ENCODE results near the gene COLQ. TPM values are rescaled to one million over a fixed set of nuclear protein-coding genes. Genes with fewer than 3 reads are reported as not detected.

The COLQ gene
- polyA plus RNA-seq, 1 experiment, result 1.6 TPM

DNA sequence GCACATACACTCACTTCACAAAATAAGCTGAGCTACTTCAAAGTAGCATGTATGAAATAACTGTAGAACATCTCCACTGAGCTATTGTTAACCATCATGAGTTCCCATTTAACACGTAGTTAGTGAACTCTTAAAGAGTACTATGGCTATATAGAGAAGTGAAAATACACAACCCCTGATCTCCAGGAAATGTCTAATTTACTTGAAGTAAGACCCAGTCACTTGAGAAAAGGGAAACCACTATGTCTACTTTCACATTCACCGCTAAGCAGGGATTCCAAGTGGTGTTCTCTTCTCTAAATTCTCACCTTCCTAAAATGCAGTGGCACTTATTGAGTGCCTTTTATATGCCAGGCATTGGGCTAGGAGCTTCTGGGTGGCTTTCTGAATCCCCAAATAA lies 35.0 kb upstream of the COLQ start:
- peaks cover 3% of the 10 kb centered on the region; the same call in 1 of the 2 replicates for H3K36me3 ChIP-seq (ENCODE audit: control insufficient read depth, insufficient read depth, low read length)
- TF ChIP-seq, protein P1, sequence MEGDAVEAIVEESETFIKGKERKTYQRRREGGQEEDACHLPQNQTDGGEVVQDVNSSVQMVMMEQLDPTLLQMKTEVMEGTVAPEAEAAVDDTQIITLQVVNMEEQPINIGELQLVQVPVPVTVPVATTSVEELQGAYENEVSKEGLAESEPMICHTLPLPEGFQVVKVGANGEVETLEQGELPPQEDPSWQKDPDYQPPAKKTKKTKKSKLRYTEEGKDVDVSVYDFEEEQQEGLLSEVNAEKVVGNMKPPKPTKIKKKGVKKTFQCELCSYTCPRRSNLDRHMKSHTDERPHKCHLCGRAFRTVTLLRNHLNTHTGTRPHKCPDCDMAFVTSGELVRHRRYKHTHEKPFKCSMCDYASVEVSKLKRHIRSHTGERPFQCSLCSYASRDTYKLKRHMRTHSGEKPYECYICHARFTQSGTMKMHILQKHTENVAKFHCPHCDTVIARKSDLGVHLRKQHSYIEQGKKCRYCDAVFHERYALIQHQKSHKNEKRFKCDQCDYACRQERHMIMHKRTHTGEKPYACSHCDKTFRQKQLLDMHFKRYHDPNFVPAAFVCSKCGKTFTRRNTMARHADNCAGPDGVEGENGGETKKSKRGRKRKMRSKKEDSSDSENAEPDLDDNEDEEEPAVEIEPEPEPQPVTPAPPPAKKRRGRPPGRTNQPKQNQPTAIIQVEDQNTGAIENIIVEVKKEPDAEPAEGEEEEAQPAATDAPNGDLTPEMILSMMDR (IDR thresholded peaks at IDR 0.05; ENCODE audit: insufficient read depth, low read depth, low read length), result no peak
- H3K27me3 ChIP-seq (ENCODE audit: control insufficient read depth, insufficient read depth, low read length), result no peaks in the 10 kb centered on the region
- no peak overlapping the region for H3K4me3 ChIP-seq (ENCODE audit: low read depth, low read length)
- ChIA-PET CTCF (interaction anchor here (0.5 to 2.8 kb wide), 14 partner anchors 8 to 449 kb away, joined by 3 to 13 read pairs (median 4); partner anchors contain the start of genes CAPN7, EAF1 and METTL6), POLR2A (no interaction called here)
- DNase-seq (ENCODE audit: low read depth), result no peak

DNA sequence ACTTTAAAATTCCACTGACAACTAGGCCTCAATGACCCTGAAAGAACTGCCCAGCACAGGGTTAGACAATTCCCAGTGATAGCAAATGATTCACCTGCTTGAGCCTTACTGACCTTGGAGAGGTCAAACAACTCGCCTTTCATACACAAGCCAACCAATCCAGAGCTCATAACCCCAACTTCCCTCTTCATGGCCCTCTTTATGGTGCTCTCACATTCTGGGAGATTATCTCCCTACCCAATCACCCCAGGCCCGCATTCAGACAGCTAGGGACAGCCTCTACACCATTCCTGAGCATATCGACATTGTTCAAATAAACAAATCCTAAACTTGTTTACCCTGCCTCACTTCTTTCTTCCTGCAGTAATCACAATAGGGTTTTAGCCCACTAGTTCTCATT lies 32.2 kb upstream of the COLQ start:
- H3K27me3 ChIP-seq (ENCODE audit: control insufficient read depth, insufficient read depth, low read length), result no peaks in the 10 kb centered on the region
- DNase-seq (ENCODE audit: low read depth), result no peak
- H3K4me3 ChIP-seq (ENCODE audit: low read depth, low read length), result no peak overlapping the region
- CTCF ChIA-PET, result no interaction called here
- TF ChIP-seq, protein P1 (IDR thresholded peaks at IDR 0.05; ENCODE audit: insufficient read depth, low read depth, low read length), result no peak
- peaks cover 3% of the 10 kb centered on the region; the same call in 1 of the 2 replicates for H3K36me3 ChIP-seq (ENCODE audit: control insufficient read depth, insufficient read depth, low read length)
- POLR2A ChIA-PET, result no interaction called here

DNA sequence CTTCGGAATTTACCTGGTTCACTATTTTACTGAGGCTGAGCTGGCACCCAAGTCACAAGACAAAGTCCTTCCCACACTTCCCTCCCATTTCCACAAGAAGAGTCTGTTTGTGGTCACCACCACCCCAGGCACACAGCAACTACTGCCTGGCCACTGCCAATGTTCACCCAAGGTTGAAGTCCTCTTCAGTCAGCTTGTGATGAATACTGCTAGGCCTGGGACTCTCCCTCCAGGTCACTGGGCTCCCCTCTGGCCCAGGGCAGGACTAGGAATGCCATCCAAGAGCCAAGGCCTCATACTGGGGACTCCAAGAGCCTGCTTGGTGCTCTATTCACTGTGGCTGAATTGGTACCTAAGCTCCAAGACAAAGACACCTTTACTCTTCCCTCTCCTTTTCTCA lies 30.4 kb upstream of the COLQ start:
- CTCF ChIA-PET, result no interaction called here
- POLR2A ChIA-PET, result no interaction called here

DNA sequence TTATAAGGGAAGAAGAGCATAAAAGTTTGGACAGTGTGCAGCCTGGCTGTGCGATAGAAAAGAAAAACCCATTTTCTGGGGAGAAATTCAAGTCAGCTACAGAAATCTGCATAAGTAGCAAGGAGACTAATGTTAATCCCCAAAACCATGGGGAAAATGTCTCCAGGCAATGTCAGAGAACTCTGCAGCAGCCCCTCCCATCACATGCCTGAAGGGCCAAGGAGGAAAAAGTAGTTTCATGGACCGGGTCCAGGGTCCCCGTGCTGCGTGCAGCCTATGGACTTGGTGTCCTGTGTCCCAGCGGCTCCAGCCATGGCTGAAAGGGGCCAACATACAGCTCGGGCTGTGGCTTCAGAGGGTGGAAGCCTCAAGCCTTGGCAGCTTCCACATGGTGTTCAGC lies 28.3 kb upstream of the COLQ start:
- CTCF ChIA-PET, result no interaction called here

More for the DNA sequence above, 30.4 kb upstream of the COLQ start:
- no peak overlapping the region for H3K4me3 ChIP-seq (ENCODE audit: low read depth, low read length)
- no peak for DNase-seq (ENCODE audit: low read depth)
- no peaks in the 10 kb centered on the region for H3K27me3 ChIP-seq (ENCODE audit: control insufficient read depth, insufficient read depth, low read length)
- peaks cover 3% of the 10 kb centered on the region; the same call in 1 of the 2 replicates for H3K36me3 ChIP-seq (ENCODE audit: control insufficient read depth, insufficient read depth, low read length)
- TF ChIP-seq, protein P1 (IDR thresholded peaks at IDR 0.05; ENCODE audit: insufficient read depth, low read depth, low read length), result no peak

DNA sequence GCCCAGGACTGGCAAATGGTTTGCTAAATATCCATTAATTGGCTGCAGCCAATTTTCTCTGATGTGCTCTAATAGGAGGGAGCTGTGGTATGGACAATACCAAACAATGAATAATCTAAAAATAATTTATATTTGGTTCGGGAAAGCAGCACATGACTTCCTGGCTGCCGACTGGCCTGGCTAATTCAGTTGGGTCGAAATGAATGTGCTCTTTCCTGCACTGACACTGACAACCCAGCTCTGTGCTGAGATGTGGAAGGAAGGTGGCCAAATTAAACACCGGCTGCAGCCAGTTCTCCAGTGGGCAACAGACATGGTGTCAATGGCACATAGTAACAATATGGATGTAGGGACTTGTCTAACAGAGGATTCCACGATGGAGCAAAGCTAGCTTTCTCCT lies 21.1 kb upstream of the COLQ start:
- CTCF ChIA-PET, result interaction anchor here (1.2 kb wide), 1 partner anchor 14 kb away, joined by 3 read pairs; no protein-coding TSS in a partner anchor
- Histone ChIP-seq H3K27me3 (ENCODE audit: control insufficient read depth, insufficient read depth, low read length) (no peaks in the 10 kb centered on the region), H3K4me3 (ENCODE audit: low read depth, low read length) (no peak overlapping the region), H3K36me3 (ENCODE audit: control insufficient read depth, insufficient read depth, low read length) (no peaks in the 10 kb centered on the region)
- DNase-seq (ENCODE audit: low read depth), result no peak
- POLR2A ChIA-PET, result interaction anchor here (0.5 kb wide), 1 partner anchor 709 kb away, joined by 6 read pairs; no protein-coding TSS in a partner anchor
- TF ChIP-seq, protein P1 (IDR thresholded peaks at IDR 0.05; ENCODE audit: insufficient read depth, low read depth, low read length), result no peak

More for the DNA sequence above, 28.3 kb upstream of the COLQ start:
- H3K4me3 ChIP-seq (ENCODE audit: low read depth, low read length), result no peak overlapping the region
- no peaks in the 10 kb centered on the region for H3K27me3 ChIP-seq (ENCODE audit: control insufficient read depth, insufficient read depth, low read length)
- H3K36me3 ChIP-seq (ENCODE audit: control insufficient read depth, insufficient read depth, low read length), result peaks cover 3% of the 10 kb centered on the region; the same call in 1 of the 2 replicates
- TF ChIP-seq, protein P1 (IDR thresholded peaks at IDR 0.05; ENCODE audit: insufficient read depth, low read depth, low read length), result no peak
- POLR2A ChIA-PET, result no interaction called here
- no peak for DNase-seq (ENCODE audit: low read depth)
